PC-3 (cell line): ENCODE results near the gene APBA2. TPM values are rescaled to one million over a fixed set of nuclear protein-coding genes. Genes with fewer than 3 reads are reported as not detected.
A peak's percentile ranks its signal among the peaks of the same experiment; 100 is the strongest.

Source experiments
- ATAC-seq: fragments of 200-7000 bp; cut with Tn5 transposase; 2 replicates; pipeline ENCODE4 v1.9.1; 2020; ENCODE audit warnings: mild to moderate bottlenecking, moderate library complexity
- BruUV-seq: library from RNA; stranded (reverse); fragments of 400-500 nt; replicated peaks from 2 replicates; lab custom pipeline; 2021; lab: Mats Ljungman, UMichigan
- CTCF ChIA-PET: fragments of 300-600 bp; sonication (Branson Sonifier 250); formaldehyde crosslinking; loops from one replicate; lab custom pipeline; 2022; ENCODE audit warnings: antibody characterized with exemption; lab: Charles Lee
- POLR2A ChIA-PET: fragments of 300-600 bp; sonication (Branson Sonifier 250); formaldehyde crosslinking; loops from one replicate; lab custom pipeline; 2022; ENCODE audit warnings: antibody characterized with exemption; ENCODE audit not compliant: unreplicated experiment; lab: Charles Lee
- DNase-seq: peaks from one replicate; pipeline ENCODE4 v3.0.0-alpha.2; 2015
- H2AFZ ChIP-seq: fragments of 300-600 bp; sonication (generic); 2 replicates; pipeline ENCODE4 v1.6.0; 2016; ENCODE audit warnings: antibody characterized with exemption, low read length
- H3F3A ChIP-seq: fragments of 300-600 bp; sonication (generic); one replicate; pipeline ENCODE4 v1.6.0; 2017; ENCODE audit warnings: antibody characterized with exemption, low read length, control low read depth, mild to moderate bottlenecking; ENCODE audit not compliant: unreplicated experiment
- H3K27ac ChIP-seq: fragments of 300-600 bp; sonication (generic); 2 replicates; pipeline ENCODE4 v1.5.1; 2016; ENCODE audit warnings: mild to moderate bottlenecking, low read length
- H3K27me3 ChIP-seq: fragments of 300-600 bp; sonication (generic); 2 replicates; pipeline ENCODE4 v1.6.1; 2016; ENCODE audit warnings: low read length, mixed read lengths
- H3K36me3 ChIP-seq: fragments of 300-600 bp; sonication (generic); 2 replicates; pipeline ENCODE4 v1.6.1; 2016; ENCODE audit warnings: low read depth, mixed run types, low read length, mixed read lengths
- H3K4me1 ChIP-seq: fragments of 300-600 bp; sonication (generic); 2 replicates; pipeline ENCODE4 v1.5.1; 2016; ENCODE audit warnings: low read length; ENCODE audit not compliant: insufficient read depth
- H3K4me2 ChIP-seq: fragments of 300-600 bp; sonication (generic); 2 replicates; pipeline ENCODE4 v1.6.0; 2016; ENCODE audit warnings: low read length
- H3K4me3 ChIP-seq: fragments of 300-600 bp; sonication (generic); 2 replicates; pipeline ENCODE4 v1.5.1; 2016; ENCODE audit warnings: mild to moderate bottlenecking, low read length, mixed read lengths
- H3K79me2 ChIP-seq: fragments of 300-600 bp; sonication (generic); 2 replicates; pipeline ENCODE4 v1.6.1; 2017; ENCODE audit warnings: low read length, mixed read lengths
- H3K9ac ChIP-seq: fragments of 300-600 bp; sonication (generic); 2 replicates; pipeline ENCODE4 v1.6.0; 2016; ENCODE audit warnings: mild to moderate bottlenecking, low read length
- H3K9me2 ChIP-seq: fragments of 300-600 bp; sonication (generic); replicated peaks from 2 replicates; pipeline ENCODE4 v1.6.1; 2016; ENCODE audit warnings: mixed run types, low read length, mixed read lengths
- H3K9me3 ChIP-seq: fragments of 300-600 bp; sonication (generic); 2 replicates; pipeline ENCODE4 v1.6.1; 2016; ENCODE audit warnings: low read length, mixed read lengths
- H4K20me1 ChIP-seq: fragments of 300-600 bp; sonication (generic); 2 replicates; pipeline ENCODE4 v1.6.1; 2016; ENCODE audit warnings: low read length, mixed read lengths
- EZH2 ChIP-seq: fragments of 300-600 bp; sonication (generic); IDR thresholded peaks from one replicate; pipeline ENCODE4 v1.6.1; 2017; ENCODE audit warnings: antibody characterized with exemption, mild to moderate bottlenecking, low read length; ENCODE audit not compliant: unreplicated experiment
- EZH2phosphoT487 ChIP-seq: fragments of 300-600 bp; sonication (generic); IDR thresholded peaks from 2 replicates; pipeline ENCODE4 v1.6.1; 2018; ENCODE audit warnings: mild to moderate bottlenecking, antibody characterized with exemption, low read length, borderline replicate concordance
- intact Hi-C: fragments of 100-400 bp; cut with micrococcal nuclease; formaldehyde crosslinking; loops from 2 replicates; pipeline ENCODE4 v1.9.0; 2023
- total RNA-seq: library from RNA; depleted of rRNA; stranded (reverse); fragments of >200 nt; gene quantifications from 2 replicates; pipeline ENCODE4 v1.2.3, GENCODE V29; 2014
- TF ChIP-seq, protein P1 (sequence below): fragments of 300-600 bp; sonication (generic); conservative IDR thresholded peaks from 2 replicates; pipeline ENCODE4 v1.5.1; 2017; ENCODE audit warnings: antibody characterized with exemption, low read depth, mild to moderate bottlenecking, low read length

Gene APBA2
- total RNA-seq, 1 experiment from 2014 or later = 61.7 TPM

DNA sequence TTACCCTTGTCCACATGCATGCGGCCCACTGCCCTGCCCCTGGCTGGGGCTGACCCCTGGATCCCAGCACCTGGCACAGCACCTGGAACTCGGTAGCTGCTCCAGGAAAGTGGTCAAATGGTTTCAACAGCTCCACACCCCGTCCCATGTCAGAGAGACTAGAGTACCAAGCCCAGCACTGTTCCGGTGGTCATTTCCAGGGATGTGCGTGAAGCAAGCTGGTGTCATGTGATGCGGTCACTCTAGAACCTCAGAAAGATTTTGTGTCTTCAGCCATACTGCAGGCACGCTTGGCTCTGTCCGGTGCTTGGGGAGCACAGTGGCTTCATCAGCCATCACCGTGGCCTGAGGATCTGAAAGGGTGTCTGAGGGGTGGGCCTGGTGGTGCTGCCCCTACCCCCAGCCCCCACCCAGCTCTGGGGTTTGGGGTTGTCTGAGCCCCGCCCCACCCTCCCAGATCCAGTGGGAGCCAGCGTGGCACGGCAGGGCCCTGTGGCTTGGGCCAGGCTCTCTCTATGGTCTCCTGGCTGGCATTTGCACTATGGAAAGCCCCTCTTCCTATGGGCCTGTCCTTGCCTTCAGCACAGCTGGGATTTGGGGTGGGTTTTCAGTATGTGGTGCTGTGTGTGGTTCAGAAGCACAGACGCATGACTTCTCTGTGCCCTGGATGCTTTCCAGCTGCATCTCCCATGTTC lies 15.3 kb downstream of the APBA2 start:
- no peak for TF ChIP-seq EZH2phosphoT487
- TF ChIP-seq, protein P1, sequence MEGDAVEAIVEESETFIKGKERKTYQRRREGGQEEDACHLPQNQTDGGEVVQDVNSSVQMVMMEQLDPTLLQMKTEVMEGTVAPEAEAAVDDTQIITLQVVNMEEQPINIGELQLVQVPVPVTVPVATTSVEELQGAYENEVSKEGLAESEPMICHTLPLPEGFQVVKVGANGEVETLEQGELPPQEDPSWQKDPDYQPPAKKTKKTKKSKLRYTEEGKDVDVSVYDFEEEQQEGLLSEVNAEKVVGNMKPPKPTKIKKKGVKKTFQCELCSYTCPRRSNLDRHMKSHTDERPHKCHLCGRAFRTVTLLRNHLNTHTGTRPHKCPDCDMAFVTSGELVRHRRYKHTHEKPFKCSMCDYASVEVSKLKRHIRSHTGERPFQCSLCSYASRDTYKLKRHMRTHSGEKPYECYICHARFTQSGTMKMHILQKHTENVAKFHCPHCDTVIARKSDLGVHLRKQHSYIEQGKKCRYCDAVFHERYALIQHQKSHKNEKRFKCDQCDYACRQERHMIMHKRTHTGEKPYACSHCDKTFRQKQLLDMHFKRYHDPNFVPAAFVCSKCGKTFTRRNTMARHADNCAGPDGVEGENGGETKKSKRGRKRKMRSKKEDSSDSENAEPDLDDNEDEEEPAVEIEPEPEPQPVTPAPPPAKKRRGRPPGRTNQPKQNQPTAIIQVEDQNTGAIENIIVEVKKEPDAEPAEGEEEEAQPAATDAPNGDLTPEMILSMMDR = no peak
- ChIA-PET CTCF (no interaction called here), POLR2A (no interaction called here)
- no peak overlapping the region for H3K9ac ChIP-seq
- H3K4me2 ChIP-seq = no peak overlapping the region
- no peak overlapping the region for H3K27ac ChIP-seq
- no peaks in the 10 kb centered on the region for H3F3A ChIP-seq
- intact Hi-C loops = no loop called here
- DNase-seq (no peak), ATAC-seq (no peak)
- no TSS peak for BruUV-seq
- H3K27me3 ChIP-seq = no peaks in the 10 kb centered on the region
- H3K9me2 ChIP-seq = no peaks in the 10 kb centered on the region
- H3K36me3 ChIP-seq = no peaks in the 10 kb centered on the region
- peaks cover 14% of the 10 kb centered on the region for H3K4me1 ChIP-seq
- no peaks in the 10 kb centered on the region for H3K9me3 ChIP-seq
- no peaks in the 10 kb centered on the region for H4K20me1 ChIP-seq
- peaks cover 66% of the 10 kb centered on the region for H3K79me2 ChIP-seq
- H3K4me3 ChIP-seq = no peak overlapping the region
- no peak overlapping the region for H2AFZ ChIP-seq

DNA sequence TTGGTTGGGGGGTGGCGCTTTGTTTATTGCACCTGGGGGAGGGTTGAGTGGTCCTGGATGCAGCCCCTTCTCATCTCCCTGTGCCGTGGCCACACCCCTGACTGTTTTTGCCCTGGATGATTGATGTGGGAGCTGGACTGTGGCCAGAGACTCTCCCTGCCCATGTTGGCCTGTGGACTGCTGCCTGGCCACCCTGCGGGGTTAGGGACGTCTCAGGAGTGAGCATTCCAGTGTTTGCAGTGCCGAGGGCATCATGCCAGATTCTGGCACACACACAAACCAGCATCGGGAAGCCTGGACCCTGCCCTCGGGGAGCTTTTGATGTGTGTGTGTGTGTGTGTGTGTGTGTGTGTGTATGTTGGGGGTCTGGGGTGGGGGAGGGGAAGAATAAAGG lies 15.8 kb downstream of the APBA2 start:
- no peak overlapping the region for H3K9ac ChIP-seq
- H3K9me2 ChIP-seq = no peaks in the 10 kb centered on the region
- H3K79me2 ChIP-seq = peaks cover 70% of the 10 kb centered on the region
- no peak overlapping the region for H3K4me3 ChIP-seq
- no peak overlapping the region for H3K4me2 ChIP-seq
- H2AFZ ChIP-seq = no peak overlapping the region
- no peaks in the 10 kb centered on the region for H3K9me3 ChIP-seq
- H3K27ac ChIP-seq = no peak overlapping the region
- DNase-seq = no peak
- ChIA-PET POLR2A (no interaction called here), CTCF (no interaction called here)
- no peaks in the 10 kb centered on the region for H4K20me1 ChIP-seq
- BruUV-seq = no TSS peak
- no peaks in the 10 kb centered on the region for H3K27me3 ChIP-seq
- intact Hi-C loops = no loop called here
- TF ChIP-seq EZH2phosphoT487 (no peak), EZH2 (no peak)
- TF ChIP-seq, protein P1 = no peak
- no peaks in the 10 kb centered on the region for H3K36me3 ChIP-seq
- peaks cover 10% of the 10 kb centered on the region for H3K4me1 ChIP-seq
- no peaks in the 10 kb centered on the region for H3F3A ChIP-seq
- ATAC-seq = no peak

DNA sequence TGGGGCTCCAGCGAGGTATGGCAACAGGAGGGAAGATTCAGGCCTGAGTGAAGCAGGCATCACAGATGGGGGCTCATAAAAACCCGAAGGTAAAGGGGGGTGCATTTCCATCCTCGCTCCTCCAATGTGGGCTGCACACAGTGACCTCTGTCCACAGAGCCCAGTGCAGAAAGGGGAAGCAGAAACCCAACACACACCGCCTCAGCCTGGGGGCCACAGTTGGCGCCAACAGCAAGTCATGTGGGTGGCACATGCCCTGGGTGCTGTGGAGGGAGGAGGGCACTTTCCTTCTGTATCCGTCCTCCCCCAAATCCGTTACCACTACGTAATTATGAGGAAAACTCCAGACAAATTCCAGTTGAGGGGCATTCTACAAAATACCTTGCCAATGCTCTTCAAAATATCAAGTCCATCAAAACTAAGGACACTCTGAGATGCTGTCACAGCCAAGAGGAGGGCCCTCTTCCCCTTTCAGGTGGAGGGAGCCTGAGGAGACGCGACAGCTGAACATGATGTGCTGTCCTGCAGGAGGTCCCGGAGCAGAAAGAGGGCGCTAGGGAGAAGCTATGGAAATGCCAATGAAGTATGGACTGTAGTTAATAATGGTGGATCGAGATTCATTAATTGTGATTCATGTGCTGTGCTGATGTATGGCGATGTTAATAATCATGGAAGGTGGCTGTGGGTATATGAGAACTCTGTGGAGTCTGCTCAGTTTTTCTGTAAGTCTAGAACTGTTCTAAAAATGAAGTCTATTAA lies 16.4 kb downstream of the APBA2 start:
- no peak overlapping the region for H3K27ac ChIP-seq
- DNase-seq (no peak), ATAC-seq (no peak; the same call in 1 of the 2 replicates)
- BruUV-seq = no TSS peak
- H2AFZ ChIP-seq = no peak overlapping the region
- H4K20me1 ChIP-seq = no peaks in the 10 kb centered on the region
- H3K4me1 ChIP-seq = peaks cover 5% of the 10 kb centered on the region; the same call in 1 of the 2 replicates
- no peak overlapping the region for H3K4me3 ChIP-seq
- H3F3A ChIP-seq = no peaks in the 10 kb centered on the region
- ChIA-PET POLR2A (no interaction called here), CTCF (interaction anchor here (0.5 kb wide), 1 partner anchor 578 kb away, joined by 5 read pairs; no protein-coding TSS in a partner anchor)
- no peaks in the 10 kb centered on the region for H3K9me2 ChIP-seq
- TF ChIP-seq, protein P1 = peak; percentile 50
- no peak for TF ChIP-seq EZH2phosphoT487
- no peak overlapping the region for H3K9ac ChIP-seq
- no peak overlapping the region for H3K4me2 ChIP-seq
- H3K27me3 ChIP-seq = no peaks in the 10 kb centered on the region
- intact Hi-C loops = no loop called here
- no peaks in the 10 kb centered on the region for H3K36me3 ChIP-seq
- peaks cover 71% of the 10 kb centered on the region for H3K79me2 ChIP-seq
- H3K9me3 ChIP-seq = no peaks in the 10 kb centered on the region
